ENCODE measurements around the gene BSX.

DNA sequence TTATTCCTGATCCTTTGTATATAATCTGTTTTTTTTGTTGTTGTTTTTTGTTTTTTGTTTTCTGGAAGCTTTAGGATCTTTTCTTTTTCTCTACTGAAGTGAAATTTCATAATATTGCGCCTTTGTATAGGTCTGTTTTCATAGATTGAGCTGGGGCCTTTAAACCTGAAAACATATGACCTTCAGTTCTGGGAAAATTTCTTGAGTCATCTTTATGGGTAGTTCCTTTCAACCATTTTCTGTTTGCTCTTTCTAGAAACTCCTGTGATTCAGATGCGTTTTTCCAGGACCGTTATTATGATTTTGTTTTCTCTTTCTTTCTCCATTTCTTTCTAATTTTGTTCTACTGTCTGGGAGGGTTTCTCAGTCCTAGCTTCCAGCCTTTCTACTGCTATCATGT, 43.7 kb downstream of the BSX start:
- TF ChIP-seq, protein P1, sequence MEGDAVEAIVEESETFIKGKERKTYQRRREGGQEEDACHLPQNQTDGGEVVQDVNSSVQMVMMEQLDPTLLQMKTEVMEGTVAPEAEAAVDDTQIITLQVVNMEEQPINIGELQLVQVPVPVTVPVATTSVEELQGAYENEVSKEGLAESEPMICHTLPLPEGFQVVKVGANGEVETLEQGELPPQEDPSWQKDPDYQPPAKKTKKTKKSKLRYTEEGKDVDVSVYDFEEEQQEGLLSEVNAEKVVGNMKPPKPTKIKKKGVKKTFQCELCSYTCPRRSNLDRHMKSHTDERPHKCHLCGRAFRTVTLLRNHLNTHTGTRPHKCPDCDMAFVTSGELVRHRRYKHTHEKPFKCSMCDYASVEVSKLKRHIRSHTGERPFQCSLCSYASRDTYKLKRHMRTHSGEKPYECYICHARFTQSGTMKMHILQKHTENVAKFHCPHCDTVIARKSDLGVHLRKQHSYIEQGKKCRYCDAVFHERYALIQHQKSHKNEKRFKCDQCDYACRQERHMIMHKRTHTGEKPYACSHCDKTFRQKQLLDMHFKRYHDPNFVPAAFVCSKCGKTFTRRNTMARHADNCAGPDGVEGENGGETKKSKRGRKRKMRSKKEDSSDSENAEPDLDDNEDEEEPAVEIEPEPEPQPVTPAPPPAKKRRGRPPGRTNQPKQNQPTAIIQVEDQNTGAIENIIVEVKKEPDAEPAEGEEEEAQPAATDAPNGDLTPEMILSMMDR (IDR thresholded peaks at IDR 0.05; ENCODE audit: low read length), result no peak
- no peak for TF ChIP-seq EZH2 (IDR thresholded peaks at IDR 0.05; ENCODE audit: borderline replicate concordance, low read length)
